ENCODE measurements around the gene H19. TPM values are rescaled to one million over a fixed set of nuclear protein-coding genes. Genes with fewer than 3 reads are reported as not detected.

H19 gene
- 0.70 TPM for polyA plus RNA-seq (2013)

DNA sequence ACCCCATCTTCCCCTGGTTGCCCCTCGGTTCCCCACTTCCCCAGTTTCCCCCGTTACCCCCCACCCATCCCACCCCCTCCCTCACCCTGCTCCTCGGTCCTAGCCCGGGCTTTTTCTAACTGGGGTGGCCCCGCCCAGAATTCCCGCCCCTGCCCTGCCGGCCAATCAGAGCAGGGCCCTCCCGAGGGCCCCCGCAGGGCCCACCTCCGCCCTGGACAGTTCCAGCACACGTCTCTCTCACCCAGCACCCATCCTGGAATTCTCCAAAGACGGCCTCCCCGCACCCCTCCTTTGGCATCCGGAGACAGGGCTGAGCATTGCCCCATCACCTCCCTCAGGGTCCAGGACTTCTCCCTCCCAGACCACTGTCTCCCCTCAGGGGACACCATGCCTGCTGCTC, at the start of gene H19:
Gene H19, minus strand, starts transcription at position 88 of the 400 bp plus-strand sequence.
- WGBS (ENCODE audit: insufficient coverage), result no CpG with 5 or more reads among the region's 14 CpGs
- no peak within 1 kb of the TSS for H3K27ac ChIP-seq (ENCODE audit: insufficient read depth in 1 of 2, low read depth in 1 of 2, low read length in 2 of 2, poor library complexity in 1 of 2, severe bottlenecking in 2 of 2)
- no peaks in the 10 kb centered on the region for H3K4me1 ChIP-seq (ENCODE audit: control extremely low read depth in 1 of 4, control insufficient read depth in 4 of 4, insufficient read depth in 4 of 4, low read length in 3 of 4)
- ChIA-PET POLR2A (no interaction called here), CTCF (interaction anchor here (0.9 to 1.5 kb wide), 9 partner anchors 9 to 358 kb away, joined by 3 to 8 read pairs (median 4); partner anchors contain the start of gene SYT8)
- H3K27me3 ChIP-seq (replicated peaks in 2 of 5; ENCODE audit: control insufficient read depth in 4 of 5, insufficient read depth in 5 of 5, low read length in 4 of 5), result no peaks in the 10 kb centered on the region
- no peak for DNase-seq
- H3K4me3 ChIP-seq (ENCODE audit: control insufficient read depth in 1 of 7, extremely low read depth in 1 of 7, insufficient read depth in 4 of 7, low read depth in 2 of 7, low read length in 6 of 7), result no peak within 1 kb of the TSS
- no peaks in the 10 kb centered on the region for H3K36me3 ChIP-seq (ENCODE audit: control insufficient read depth in 4 of 4, insufficient read depth in 4 of 4, low read length in 3 of 4)
- H3K9me3 ChIP-seq (ENCODE audit: control extremely low read depth in 1 of 5, control insufficient read depth in 4 of 5, insufficient read depth in 2 of 5, low read depth in 1 of 5, low read length in 4 of 5), result no peaks in the 10 kb centered on the region

DNA sequence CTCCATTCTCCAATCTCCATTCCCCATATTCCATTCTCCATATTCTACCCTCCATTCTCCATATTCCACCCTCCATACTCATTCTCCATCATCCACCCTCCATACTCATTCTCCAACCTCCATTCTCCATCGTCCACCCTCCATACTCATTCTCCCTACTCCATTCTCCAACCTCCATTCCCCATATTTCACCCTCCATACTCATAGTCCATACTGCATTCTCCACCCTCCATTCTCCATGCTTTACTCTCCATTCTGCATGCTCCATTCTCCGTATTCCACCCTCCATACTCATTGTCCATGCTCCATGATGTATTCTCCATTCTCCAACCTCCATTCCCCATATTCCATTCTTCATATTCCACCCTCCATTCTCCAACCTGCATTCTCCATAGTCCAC, 44.3 kb upstream of the H19 start:
- H3K4me3 ChIP-seq (ENCODE audit: control insufficient read depth in 1 of 7, extremely low read depth in 1 of 7, insufficient read depth in 4 of 7, low read depth in 2 of 7, low read length in 6 of 7), result no peak overlapping the region
- no peak overlapping the region for H3K27ac ChIP-seq (ENCODE audit: insufficient read depth in 1 of 2, low read depth in 1 of 2, low read length in 2 of 2, poor library complexity in 1 of 2, severe bottlenecking in 2 of 2)
- peaks cover 0 to 35% (median 2%) of the 10 kb centered on the region in 5 experiments for H3K27me3 ChIP-seq (replicated peaks in 2 of 5; ENCODE audit: control insufficient read depth in 4 of 5, insufficient read depth in 5 of 5, low read length in 4 of 5)
- WGBS (ENCODE audit: insufficient coverage), result 67% methylated on average over 2 of the region's 2 CpGs
- no peaks in the 10 kb centered on the region for H3K4me1 ChIP-seq (ENCODE audit: control extremely low read depth in 1 of 4, control insufficient read depth in 4 of 4, insufficient read depth in 4 of 4, low read length in 3 of 4)
- CTCF ChIA-PET, result no interaction called here
- no peaks in the 10 kb centered on the region for H3K36me3 ChIP-seq (ENCODE audit: control insufficient read depth in 4 of 4, insufficient read depth in 4 of 4, low read length in 3 of 4)
- POLR2A ChIA-PET, result no interaction called here
- H3K9me3 ChIP-seq (ENCODE audit: control extremely low read depth in 1 of 5, control insufficient read depth in 4 of 5, insufficient read depth in 2 of 5, low read depth in 1 of 5, low read length in 4 of 5), result no peaks in the 10 kb centered on the region
- DNase-seq, result no peak

DNA sequence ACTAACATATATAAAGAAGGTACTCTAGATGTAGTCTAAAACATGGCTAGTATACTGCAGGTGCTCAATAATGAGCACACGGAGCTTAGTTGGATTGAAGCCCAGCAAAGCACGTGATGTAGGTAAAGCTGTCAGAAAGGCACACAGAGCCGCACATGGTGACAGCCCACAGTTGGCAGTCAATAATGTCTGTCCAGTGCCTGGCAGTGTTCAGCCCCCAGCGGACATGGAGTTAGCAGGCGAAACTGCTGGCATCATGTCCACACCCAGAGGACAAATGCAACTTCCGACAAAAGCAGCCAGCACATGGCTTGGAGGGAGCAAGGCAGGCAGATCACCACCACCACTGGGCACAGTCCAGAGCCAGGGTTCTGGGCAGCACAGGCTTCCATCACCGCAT, 43.5 kb upstream of the H19 start:
- WGBS (ENCODE audit: insufficient coverage), result no CpG with 5 or more reads among the region's 7 CpGs

DNA sequence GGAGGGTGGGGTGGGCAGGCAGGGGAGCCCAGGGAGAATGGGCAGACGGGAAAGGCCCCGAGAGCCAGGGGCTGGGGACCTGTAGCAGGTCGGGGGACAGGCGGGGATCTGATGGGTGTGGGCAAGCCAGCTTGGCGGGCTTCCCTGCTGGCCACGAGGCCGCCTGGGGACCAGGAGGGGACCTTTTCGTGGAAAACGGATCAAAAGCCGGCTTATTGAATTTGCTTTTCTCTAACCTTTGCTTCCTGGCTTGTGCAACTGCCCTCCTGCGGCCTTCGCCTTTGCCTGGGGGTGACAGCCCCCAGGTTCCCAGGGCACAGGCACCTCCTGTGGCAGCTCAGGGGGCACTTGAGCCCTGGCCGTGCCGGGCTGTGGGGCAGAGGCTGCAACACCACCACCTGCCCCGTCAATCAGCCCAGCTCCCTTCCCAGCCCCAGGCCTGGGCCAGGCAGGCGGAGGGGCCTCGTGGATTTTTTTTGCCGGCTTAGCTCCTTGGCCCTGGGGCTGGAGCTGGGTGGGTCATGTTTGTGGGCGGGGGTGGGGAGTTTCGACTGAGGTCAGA, 41.6 kb upstream of the H19 start:
- POLR2A ChIA-PET, result no interaction called here
- CTCF ChIA-PET, result interaction anchor here (1.0 to 9.3 kb wide), 5 partner anchors 10 to 441 kb away, joined by 3 to 341 read pairs (median 4); partner anchors contain the start of gene KRTAP5-2
- no CpG with 5 or more reads among the region's 20 CpGs for WGBS (ENCODE audit: insufficient coverage)
- Histone ChIP-seq H3K27me3 (replicated peaks in 2 of 5; ENCODE audit: control insufficient read depth in 4 of 5, insufficient read depth in 5 of 5, low read length in 4 of 5) (peaks cover 0 to 12% (median 0%) of the 10 kb centered on the region in 5 experiments), H3K27ac (ENCODE audit: insufficient read depth in 1 of 2, low read depth in 1 of 2, low read length in 2 of 2, poor library complexity in 1 of 2, severe bottlenecking in 2 of 2) (no peak overlapping the region), H3K4me3 (ENCODE audit: control insufficient read depth in 1 of 7, extremely low read depth in 1 of 7, insufficient read depth in 4 of 7, low read depth in 2 of 7, low read length in 6 of 7) (no peak overlapping the region), H3K4me1 (ENCODE audit: control extremely low read depth in 1 of 4, control insufficient read depth in 4 of 4, insufficient read depth in 4 of 4, low read length in 3 of 4) (no peaks in the 10 kb centered on the region), H3K36me3 (ENCODE audit: control insufficient read depth in 4 of 4, insufficient read depth in 4 of 4, low read length in 3 of 4) (no peaks in the 10 kb centered on the region), H3K9me3 (ENCODE audit: control extremely low read depth in 1 of 5, control insufficient read depth in 4 of 5, insufficient read depth in 2 of 5, low read depth in 1 of 5, low read length in 4 of 5) (no peaks in the 10 kb centered on the region)
- no peak for DNase-seq

More for the DNA sequence above, 43.5 kb upstream of the H19 start:
- H3K9me3 ChIP-seq (ENCODE audit: control extremely low read depth in 1 of 5, control insufficient read depth in 4 of 5, insufficient read depth in 2 of 5, low read depth in 1 of 5, low read length in 4 of 5), result no peaks in the 10 kb centered on the region
- peaks cover 0 to 27% (median 2%) of the 10 kb centered on the region in 5 experiments for H3K27me3 ChIP-seq (replicated peaks in 2 of 5; ENCODE audit: control insufficient read depth in 4 of 5, insufficient read depth in 5 of 5, low read length in 4 of 5)
- no peaks in the 10 kb centered on the region for H3K4me1 ChIP-seq (ENCODE audit: control extremely low read depth in 1 of 4, control insufficient read depth in 4 of 4, insufficient read depth in 4 of 4, low read length in 3 of 4)
- H3K4me3 ChIP-seq (ENCODE audit: control insufficient read depth in 1 of 7, extremely low read depth in 1 of 7, insufficient read depth in 4 of 7, low read depth in 2 of 7, low read length in 6 of 7), result no peak overlapping the region
- H3K27ac ChIP-seq (ENCODE audit: insufficient read depth in 1 of 2, low read depth in 1 of 2, low read length in 2 of 2, poor library complexity in 1 of 2, severe bottlenecking in 2 of 2), result no peak overlapping the region
- ChIA-PET CTCF (interaction anchor here (9.3 kb wide), 1 partner anchor 111 kb away, joined by 341 read pairs; no protein-coding TSS in a partner anchor), POLR2A (no interaction called here)
- no peak for DNase-seq
- H3K36me3 ChIP-seq (ENCODE audit: control insufficient read depth in 4 of 4, insufficient read depth in 4 of 4, low read length in 3 of 4), result no peaks in the 10 kb centered on the region

DNA sequence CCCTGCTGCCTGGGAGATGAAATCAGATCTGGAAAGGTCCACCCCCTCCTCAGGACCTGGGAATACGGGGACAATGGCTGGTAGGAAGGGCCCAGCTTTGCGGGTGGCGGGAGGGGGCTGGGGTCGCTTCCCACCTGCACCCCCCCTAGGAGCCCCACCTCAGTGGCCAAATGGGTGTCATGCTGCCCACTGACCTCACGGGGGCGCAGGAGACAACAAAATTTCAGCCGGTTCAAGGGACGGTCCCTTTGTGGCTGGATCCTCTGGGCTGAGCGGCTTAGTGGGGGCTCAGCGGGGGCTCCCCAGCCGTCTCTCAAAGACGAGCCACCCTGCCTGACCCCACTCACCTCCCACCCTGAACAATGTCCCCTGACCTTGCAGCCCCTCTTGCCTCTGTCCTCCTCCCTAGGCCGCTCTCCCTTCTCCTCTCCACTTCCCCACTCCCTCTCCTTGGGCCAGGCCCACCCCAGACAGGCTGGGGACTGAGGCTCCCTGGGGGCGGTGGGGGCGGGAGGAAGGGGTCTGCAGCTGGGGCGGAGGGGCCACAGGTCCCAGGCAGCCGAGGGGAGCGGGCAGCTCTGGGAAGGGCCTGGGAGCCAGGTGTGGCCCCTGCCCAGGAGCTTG, 39.3 kb upstream of the H19 start:
- H3K27ac ChIP-seq (ENCODE audit: insufficient read depth in 1 of 2, low read depth in 1 of 2, low read length in 2 of 2, poor library complexity in 1 of 2, severe bottlenecking in 2 of 2), result no peak overlapping the region
- WGBS (ENCODE audit: insufficient coverage), result no CpG with 5 or more reads among the region's 18 CpGs
- no peaks in the 10 kb centered on the region for H3K4me1 ChIP-seq (ENCODE audit: control extremely low read depth in 1 of 4, control insufficient read depth in 4 of 4, insufficient read depth in 4 of 4, low read length in 3 of 4)
- DNase-seq, result no peak
- peaks cover 0 to 2% (median 0%) of the 10 kb centered on the region in 5 experiments for H3K27me3 ChIP-seq (replicated peaks in 2 of 5; ENCODE audit: control insufficient read depth in 4 of 5, insufficient read depth in 5 of 5, low read length in 4 of 5)
- H3K4me3 ChIP-seq (ENCODE audit: control insufficient read depth in 1 of 7, extremely low read depth in 1 of 7, insufficient read depth in 4 of 7, low read depth in 2 of 7, low read length in 6 of 7), result no peak overlapping the region
- POLR2A ChIA-PET, result interaction anchor here (1.0 kb wide), 1 partner anchor 114 kb away, joined by 4 read pairs; no protein-coding TSS in a partner anchor
- CTCF ChIA-PET, result interaction anchor here (0.6 to 9.3 kb wide), 18 partner anchors 8 to 470 kb away, joined by 3 to 341 read pairs (median 3); no protein-coding TSS in a partner anchor
- H3K9me3 ChIP-seq (ENCODE audit: control extremely low read depth in 1 of 5, control insufficient read depth in 4 of 5, insufficient read depth in 2 of 5, low read depth in 1 of 5, low read length in 4 of 5), result no peaks in the 10 kb centered on the region
- no peaks in the 10 kb centered on the region for H3K36me3 ChIP-seq (ENCODE audit: control insufficient read depth in 4 of 4, insufficient read depth in 4 of 4, low read length in 3 of 4)

DNA sequence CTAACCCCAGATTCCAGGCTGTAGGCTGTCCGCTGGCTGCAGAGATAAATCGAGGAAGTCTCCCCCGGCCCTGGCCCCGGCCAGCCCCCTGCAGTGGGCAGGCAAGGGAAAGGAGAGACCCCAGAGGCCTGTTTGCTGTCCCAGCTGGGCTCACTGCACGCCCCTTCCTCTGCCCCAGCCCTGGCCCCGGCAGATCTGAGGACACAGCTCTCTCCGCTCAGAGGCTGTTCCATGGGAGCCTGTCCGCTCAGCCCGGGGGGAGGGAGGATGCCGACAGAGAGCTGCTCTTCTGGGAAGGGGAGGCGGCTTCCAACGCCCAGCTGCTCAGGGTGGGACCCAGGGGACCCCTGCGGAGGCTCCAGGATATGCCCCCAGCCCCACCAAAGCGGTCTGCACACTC, 37.7 kb upstream of the H19 start:
- no peaks in the 10 kb centered on the region for H3K36me3 ChIP-seq (ENCODE audit: control insufficient read depth in 4 of 4, insufficient read depth in 4 of 4, low read length in 3 of 4)
- no peak overlapping the region for H3K4me3 ChIP-seq (ENCODE audit: control insufficient read depth in 1 of 7, extremely low read depth in 1 of 7, insufficient read depth in 4 of 7, low read depth in 2 of 7, low read length in 6 of 7)
- POLR2A ChIA-PET, result no interaction called here
- H3K27ac ChIP-seq (ENCODE audit: insufficient read depth in 1 of 2, low read depth in 1 of 2, low read length in 2 of 2, poor library complexity in 1 of 2, severe bottlenecking in 2 of 2), result no peak overlapping the region
- no peak for DNase-seq
- H3K27me3 ChIP-seq (replicated peaks in 2 of 5; ENCODE audit: control insufficient read depth in 4 of 5, insufficient read depth in 5 of 5, low read length in 4 of 5), result no peaks in the 10 kb centered on the region
- no peaks in the 10 kb centered on the region for H3K4me1 ChIP-seq (ENCODE audit: control extremely low read depth in 1 of 4, control insufficient read depth in 4 of 4, insufficient read depth in 4 of 4, low read length in 3 of 4)
- CTCF ChIA-PET, result interaction anchor here (0.7 to 9.3 kb wide), 5 partner anchors 11 to 133 kb away, joined by 3 to 341 read pairs (median 3); no protein-coding TSS in a partner anchor
- no CpG with 5 or more reads among the region's 14 CpGs for WGBS (ENCODE audit: insufficient coverage)
- no peaks in the 10 kb centered on the region for H3K9me3 ChIP-seq (ENCODE audit: control extremely low read depth in 1 of 5, control insufficient read depth in 4 of 5, insufficient read depth in 2 of 5, low read depth in 1 of 5, low read length in 4 of 5)

DNA sequence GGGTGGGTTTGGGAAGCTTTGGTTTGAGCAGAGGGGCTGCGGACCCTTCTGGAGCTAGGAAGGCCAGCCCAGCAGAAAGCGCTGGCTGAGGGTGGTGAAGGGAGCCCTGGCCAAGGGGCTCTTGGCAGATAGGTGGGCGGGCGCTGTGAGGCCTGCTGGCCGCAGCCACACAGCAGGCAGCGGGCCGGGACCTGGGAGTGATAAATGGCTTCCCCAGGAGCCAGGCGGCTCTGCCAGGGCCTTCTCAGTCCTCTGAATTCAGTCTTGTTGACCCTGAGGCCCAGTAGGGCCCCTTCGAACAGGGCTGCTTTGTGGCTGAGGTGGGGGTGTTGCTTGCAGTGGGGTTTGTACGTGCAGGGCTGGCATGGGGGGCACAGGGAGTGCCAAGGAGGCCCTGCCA, 33.4 kb upstream of the H19 start:
- H3K27me3 ChIP-seq (replicated peaks in 2 of 5; ENCODE audit: control insufficient read depth in 4 of 5, insufficient read depth in 5 of 5, low read length in 4 of 5), result no peaks in the 10 kb centered on the region
- no peaks in the 10 kb centered on the region for H3K36me3 ChIP-seq (ENCODE audit: control insufficient read depth in 4 of 4, insufficient read depth in 4 of 4, low read length in 3 of 4)
- H3K27ac ChIP-seq (ENCODE audit: insufficient read depth in 1 of 2, low read depth in 1 of 2, low read length in 2 of 2, poor library complexity in 1 of 2, severe bottlenecking in 2 of 2), result no peak overlapping the region
- no peak overlapping the region for H3K4me3 ChIP-seq (ENCODE audit: control insufficient read depth in 1 of 7, extremely low read depth in 1 of 7, insufficient read depth in 4 of 7, low read depth in 2 of 7, low read length in 6 of 7)
- ChIA-PET CTCF (interaction anchor here (2.2 to 5.6 kb wide), 2 partner anchors 120 to 125 kb away, joined by 9 to 52 read pairs; no protein-coding TSS in a partner anchor), POLR2A (no interaction called here)
- no peaks in the 10 kb centered on the region for H3K4me1 ChIP-seq (ENCODE audit: control extremely low read depth in 1 of 4, control insufficient read depth in 4 of 4, insufficient read depth in 4 of 4, low read length in 3 of 4)
- WGBS (ENCODE audit: insufficient coverage), result no CpG with 5 or more reads among the region's 10 CpGs
- DNase-seq, result no peak
- no peaks in the 10 kb centered on the region for H3K9me3 ChIP-seq (ENCODE audit: control extremely low read depth in 1 of 5, control insufficient read depth in 4 of 5, insufficient read depth in 2 of 5, low read depth in 1 of 5, low read length in 4 of 5)

Measured in common myeloid progenitor, CD34-positive (primary cell).